NCI-H2029 (cell line): Measurements from ENCODE around the gene TOLLIP.
"Not testable (repeated sequence)": the region's sequence is repeated elsewhere in the genome, so short reads cannot be mapped to it uniquely, and the experiment has no call there.

Experiments used
- DNase-seq: peaks from one replicate; lab custom pipeline; 2025; lab: John Stamatoyannopoulos, UW

Gene TOLLIP

DNA sequence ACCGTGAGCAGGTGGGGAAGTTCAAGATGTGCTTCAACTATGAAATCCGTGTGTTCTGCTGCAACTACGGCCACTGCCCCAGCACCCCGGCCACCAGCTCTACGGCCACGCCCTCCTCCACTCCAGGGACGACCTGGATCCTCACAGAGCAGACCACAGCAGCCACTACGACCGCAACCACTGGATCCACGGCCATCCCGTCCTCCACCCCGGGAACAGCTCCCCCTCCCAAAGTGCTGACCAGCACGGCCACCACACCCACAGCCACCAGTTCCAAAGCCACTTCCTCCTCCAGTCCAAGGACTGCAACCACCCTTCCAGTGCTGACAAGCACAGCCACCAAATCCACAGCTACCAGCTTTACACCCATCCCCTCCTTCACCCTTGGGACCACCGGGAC, 63.7 kb downstream of the TOLLIP start:
- not testable (repeated sequence) for DNase-seq

DNA sequence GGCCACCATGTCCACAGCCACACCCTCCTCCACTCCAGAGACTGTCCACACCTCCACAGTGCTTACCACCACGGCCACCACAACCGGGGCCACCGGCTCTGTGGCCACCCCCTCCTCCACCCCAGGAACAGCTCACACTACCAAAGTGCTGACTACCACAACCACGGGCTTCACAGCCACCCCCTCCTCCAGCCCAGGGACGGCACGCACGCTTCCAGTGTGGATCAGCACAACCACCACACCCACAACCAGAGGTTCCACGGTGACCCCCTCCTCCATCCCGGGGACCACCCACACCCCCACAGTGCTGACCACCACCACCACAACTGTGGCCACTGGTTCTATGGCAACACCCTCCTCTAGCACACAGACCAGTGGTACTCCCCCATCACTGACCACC, 64.9 kb downstream of the TOLLIP start:
- DNase-seq, result not testable (repeated sequence)

DNA sequence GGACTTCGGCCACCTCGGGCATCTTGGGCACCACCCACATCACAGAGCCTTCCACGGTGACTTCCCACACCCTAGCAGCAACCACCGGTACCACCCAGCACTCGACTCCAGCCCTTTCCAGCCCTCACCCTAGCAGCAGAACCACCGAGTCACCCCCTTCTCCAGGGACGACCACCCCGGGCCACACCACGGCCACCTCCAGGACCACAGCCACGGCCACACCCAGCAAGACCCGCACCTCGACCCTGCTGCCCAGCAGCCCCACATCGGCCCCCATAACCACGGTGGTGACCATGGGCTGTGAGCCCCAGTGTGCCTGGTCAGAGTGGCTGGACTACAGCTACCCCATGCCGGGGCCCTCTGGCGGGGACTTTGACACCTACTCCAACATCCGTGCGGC, 65.9 kb downstream of the TOLLIP start:
- not testable (repeated sequence) for DNase-seq

DNA sequence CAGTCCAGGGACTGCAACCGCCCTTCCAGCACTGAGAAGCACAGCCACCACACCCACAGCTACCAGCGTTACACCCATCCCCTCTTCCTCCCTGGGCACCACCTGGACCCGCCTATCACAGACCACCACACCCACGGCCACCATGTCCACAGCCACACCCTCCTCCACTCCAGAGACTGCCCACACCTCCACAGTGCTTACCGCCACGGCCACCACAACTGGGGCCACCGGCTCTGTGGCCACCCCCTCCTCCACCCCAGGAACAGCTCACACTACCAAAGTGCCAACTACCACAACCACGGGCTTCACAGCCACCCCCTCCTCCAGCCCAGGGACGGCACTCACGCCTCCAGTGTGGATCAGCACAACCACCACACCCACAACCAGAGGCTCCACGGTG, 66.7 kb downstream of the TOLLIP start:
- not testable (repeated sequence) for DNase-seq

DNA sequence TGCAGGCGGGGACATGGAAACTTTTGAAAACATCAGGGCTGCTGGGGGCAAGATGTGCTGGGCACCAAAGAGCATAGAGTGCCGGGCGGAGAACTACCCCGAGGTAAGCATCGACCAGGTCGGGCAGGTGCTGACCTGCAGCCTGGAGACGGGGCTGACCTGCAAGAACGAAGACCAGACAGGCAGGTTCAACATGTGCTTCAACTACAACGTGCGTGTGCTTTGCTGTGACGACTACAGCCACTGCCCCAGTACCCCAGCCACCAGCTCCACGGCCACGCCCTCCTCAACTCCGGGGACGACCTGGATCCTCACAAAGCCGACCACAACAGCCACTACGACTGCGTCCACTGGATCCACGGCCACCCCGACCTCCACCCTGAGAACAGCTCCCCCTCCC, 67.1 kb downstream of the TOLLIP start:
- DNase-seq, result no peak

DNA sequence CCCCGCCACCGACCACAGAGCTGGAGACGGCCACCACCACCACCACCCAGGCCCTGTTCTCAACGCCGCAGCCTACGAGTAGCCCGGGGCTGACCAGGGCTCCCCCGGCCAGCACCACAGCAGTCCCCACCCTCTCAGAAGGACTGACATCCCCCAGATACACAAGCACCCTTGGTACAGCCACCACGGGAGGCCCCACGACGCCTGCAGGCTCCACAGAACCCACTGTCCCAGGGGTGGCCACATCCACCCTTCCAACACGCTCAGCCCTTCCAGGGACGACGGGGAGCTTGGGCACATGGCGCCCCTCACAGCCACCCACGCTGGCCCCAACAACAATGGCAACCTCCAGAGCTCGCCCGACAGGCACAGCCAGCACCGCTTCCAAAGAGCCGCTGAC, 67.7 kb downstream of the TOLLIP start:
- DNase-seq, result no peak

DNA sequence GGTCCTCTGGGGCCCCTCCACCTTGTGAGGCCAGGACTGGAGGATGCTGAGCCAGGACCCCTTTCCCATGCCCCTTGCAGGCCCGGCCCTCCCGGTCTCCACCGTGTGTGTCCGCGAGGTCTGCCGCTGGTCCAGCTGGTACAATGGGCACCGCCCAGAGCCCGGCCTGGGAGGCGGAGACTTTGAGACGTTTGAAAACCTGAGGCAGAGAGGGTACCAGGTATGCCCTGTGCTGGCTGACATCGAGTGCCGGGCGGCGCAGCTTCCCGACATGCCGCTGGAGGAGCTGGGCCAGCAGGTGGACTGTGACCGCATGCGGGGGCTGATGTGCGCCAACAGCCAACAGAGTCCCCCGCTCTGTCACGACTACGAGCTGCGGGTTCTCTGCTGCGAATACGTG, 68.7 kb downstream of the TOLLIP start:
- no peak for DNase-seq

DNA sequence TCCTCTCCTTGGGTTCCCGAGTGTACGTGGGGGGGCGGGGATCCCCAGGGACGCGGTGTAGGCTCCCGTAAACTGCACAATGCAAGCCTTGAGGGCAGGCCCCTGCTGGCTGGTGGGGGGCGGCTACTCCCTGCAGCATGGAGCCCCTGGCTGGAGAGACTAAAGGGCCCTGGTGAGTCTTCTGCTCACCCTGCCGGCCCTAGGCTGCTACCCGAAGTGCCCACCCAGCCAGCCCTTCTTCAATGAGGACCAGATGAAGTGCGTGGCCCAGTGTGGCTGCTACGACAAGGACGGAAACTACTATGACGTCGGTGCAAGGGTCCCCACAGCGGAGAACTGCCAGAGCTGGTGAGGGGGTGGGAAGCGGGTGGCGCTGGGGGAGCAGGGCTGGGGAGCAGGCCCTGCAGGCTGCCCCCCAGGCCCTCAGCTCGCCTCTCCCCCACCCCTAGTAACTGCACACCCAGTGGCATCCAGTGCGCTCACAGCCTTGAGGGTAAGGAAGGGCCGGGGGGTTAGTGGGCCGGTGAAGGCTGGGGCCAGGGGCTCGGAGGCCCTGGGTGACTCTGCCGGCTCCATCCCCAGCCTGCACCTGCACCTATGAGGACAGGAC, 69.7 kb downstream of the TOLLIP start:
- DNase-seq, result no peak

DNA sequence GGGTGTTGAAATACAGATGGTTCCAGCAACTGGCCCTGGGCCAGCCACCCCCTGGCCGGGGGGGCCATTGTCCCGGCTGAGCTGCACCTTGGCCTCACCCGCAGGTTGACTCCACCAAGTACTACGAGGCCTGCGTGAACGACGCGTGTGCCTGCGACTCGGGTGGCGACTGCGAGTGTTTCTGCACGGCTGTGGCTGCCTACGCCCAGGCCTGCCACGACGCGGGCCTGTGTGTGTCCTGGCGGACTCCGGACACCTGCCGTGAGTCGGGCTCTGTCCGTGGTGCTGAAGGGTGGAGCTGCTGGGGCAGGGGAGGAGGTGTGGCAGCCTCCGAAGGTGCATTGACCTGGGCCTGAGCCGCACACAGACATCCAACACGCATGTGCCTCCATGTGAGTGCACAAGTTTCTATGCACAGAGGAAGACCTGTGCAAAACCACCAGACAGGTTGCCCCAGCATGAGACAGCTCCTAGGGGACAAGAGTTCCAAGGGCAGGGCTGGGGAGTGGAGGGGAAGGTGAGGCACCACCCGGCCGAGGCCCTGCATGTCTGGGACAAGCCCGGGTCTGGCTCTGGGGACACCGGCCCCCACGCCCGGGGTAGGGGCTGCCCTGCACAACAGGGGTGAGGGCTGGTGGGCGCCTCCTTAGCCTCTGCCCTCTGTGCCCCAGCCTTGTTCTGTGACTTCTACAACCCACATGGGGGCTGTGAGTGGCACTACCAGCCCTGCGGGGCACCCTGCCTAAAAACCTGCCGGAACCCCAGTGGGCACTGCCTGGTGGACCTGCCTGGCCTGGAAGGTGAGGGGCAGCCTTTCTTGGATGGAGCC, 70.5 kb downstream of the TOLLIP start:
- no peak for DNase-seq

DNA sequence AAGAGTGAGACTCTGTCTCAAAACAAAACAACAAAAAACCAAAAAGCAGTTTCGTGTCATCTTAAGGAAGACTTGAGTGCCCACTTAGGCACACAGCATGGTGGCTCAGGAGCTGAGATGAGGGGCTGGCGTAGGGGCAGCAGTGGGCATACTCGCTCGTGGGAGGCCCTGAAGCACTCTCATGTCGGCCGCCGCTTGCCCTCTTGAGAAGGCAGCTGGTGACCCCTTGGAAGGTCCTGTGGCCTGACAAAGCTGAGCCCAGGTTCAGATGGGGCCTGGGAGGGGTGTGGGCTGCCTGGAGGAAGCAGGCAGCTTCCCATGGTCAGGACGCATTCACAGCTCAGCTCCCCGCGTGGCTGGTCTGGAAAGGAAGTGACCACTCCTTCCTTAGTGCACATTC, 71.6 kb downstream of the TOLLIP start:
- DNase-seq, result no peak

DNA sequence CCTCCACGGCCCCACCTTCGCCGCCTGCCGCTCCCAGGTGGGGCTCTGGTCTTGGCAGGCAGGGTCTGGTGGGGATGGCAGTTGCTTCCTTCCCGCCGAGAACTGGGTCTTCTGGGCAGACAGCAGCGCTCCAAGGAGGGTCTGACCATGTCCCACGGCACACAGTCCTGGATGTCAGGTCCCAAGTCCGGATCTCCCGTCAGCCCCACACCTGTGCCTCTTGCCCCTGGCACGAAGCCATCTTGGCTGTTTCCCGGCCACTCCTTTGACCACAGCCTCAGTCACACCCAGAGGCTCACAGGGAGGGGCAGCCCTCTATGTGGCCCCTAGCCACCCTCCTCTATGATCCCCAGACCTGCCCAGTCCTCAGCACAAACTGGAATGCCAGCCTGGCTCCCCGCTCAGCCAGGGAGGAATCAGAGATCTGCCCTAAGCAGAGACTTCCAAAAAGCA, 72.3 kb downstream of the TOLLIP start:
- DNase-seq, result no peak

DNA sequence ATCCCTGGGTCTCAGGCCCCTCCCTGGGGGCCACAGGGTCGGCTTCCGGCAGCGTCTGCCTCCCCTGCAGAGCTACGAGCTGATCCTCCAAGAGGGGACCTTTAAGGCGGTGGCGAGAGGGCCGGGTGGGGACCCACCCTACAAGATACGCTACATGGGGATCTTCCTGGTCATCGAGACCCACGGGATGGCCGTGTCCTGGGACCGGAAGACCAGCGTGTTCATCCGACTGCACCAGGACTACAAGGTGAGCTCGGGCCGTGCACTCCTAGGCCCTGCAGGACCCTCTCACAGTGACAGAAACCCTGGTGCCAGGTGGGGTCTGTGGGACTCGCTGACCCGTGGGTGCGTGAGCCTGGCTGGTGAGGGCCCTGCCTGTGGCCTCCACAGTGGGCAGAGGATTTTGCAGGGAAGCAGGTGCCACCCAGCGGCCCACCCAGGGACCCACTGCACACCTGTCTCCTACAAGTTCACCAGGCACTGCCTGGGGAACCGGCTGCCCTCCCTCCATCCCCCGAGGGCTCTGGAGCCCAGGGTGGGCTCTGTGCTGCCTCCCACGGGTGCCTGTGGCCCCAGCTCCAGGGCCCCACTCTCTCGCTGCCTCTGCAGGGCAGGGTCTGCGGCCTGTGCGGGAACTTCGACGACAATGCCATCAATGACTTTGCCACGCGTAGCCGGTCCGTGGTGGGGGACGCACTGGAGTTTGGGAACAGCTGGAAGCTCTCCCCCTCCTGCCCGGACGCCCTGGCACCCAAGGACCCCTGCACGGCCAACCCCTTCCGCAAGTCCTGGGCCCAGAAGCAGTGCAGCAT, 72.9 kb downstream of the TOLLIP start:
- DNase-seq, result no peak

DNA sequence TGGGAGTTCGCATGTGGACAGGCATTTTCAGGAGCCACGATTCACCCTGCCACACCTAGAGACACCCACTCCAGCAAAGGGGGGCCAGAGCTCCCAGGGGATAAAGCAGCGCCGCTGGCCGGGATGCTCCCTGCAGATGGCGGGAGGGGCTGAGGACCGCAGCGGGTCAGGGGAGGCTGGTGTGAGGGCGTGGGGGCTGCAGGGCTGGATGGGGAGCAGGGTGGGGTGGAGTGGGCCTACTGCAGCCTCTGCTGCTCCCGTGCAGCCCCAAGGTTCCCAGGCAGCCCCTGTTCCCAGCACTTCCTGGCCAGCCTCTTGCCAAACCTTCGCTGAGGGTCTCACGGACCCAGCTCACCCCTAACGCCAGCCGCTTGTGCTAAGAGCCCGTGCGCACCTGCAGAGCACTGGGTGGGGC, 73.5 kb downstream of the TOLLIP start:
- DNase-seq, result no peak

DNA sequence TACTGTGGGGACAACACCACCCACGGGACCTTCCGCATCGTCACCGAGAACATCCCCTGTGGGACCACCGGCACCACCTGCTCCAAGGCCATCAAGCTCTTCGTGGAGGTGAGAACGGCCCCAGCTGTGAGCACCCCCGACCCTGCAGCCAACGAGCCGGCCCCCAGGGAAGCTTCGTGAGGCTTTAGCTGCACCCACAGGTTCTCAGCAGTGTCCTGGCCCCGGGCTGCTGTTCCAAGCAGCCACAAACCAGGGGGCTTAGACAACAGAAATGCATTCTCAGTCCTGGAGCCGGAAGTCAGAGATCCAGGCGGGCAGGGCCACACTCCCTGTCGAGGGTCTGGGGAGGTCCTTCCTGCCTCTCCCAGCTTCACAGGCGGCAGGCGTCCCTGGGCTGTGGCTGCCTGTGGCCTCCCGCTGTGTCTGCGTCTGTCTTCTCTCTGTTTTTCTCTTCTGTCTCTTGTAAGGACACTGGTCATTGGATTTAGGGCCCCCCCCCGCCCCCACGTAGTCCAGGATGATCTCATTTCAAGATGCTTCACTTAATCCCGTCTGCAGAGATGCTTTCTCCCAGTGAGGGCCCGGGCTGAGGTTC, 74.0 kb downstream of the TOLLIP start:
- DNase-seq, result no peak

DNA sequence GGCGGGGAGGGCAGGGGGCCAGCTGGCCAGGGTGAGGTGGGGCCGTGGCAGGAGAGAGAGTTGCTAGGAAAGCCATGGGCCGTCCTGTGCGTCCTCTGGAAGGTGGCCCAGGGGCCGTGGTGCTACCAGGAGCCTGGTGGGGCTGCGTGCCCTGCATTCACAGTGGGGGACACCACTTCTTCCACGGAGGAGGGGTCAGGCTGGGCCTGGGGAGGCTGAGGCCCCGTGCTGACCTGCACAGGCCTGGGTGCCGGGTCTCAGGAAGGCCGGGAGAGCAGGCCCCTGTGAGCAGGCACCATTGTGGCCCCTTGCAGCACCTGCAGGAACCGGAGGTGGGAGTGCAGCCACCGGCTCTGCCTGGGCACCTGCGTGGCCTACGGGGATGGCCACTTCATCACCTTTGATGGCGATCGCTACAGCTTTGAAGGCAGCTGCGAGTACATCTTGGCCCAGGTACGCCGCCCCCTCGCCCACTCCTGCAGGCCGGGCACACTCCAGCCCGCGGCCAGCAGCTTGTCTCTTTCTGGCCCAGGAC, 74.6 kb downstream of the TOLLIP start:
- no peak for DNase-seq

DNA sequence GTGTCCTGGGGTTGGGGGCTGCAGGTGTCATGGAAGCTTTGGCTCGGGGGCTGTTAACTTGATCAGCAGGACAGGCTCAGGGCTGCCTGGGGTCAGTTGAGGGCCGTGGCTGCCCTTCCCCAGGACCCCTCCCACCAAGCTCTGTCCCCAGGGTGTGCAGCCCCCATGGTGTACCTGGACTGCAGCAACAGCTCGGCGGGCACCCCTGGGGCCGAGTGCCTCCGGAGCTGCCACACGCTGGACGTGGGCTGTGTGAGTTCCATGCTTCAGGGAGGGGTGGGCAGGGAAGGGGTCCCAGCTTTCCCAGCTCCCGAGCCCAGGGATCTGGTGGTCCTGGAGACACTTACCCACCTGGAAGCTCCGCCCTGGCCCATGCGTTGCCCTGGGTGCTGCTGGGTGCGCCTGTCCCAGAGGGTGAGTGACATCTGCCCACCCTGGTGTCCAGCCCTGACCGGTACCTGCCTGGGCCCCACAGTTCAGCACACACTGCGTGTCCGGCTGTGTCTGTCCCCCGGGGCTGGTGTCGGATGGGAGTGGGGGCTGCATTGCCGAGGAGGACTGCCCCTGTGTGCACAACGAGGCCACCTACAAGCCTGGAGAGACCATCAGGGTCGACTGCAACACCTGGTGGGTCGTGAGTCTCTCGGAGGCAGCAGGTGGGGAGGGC, 75.2 kb downstream of the TOLLIP start:
- DNase-seq, result no peak

DNA sequence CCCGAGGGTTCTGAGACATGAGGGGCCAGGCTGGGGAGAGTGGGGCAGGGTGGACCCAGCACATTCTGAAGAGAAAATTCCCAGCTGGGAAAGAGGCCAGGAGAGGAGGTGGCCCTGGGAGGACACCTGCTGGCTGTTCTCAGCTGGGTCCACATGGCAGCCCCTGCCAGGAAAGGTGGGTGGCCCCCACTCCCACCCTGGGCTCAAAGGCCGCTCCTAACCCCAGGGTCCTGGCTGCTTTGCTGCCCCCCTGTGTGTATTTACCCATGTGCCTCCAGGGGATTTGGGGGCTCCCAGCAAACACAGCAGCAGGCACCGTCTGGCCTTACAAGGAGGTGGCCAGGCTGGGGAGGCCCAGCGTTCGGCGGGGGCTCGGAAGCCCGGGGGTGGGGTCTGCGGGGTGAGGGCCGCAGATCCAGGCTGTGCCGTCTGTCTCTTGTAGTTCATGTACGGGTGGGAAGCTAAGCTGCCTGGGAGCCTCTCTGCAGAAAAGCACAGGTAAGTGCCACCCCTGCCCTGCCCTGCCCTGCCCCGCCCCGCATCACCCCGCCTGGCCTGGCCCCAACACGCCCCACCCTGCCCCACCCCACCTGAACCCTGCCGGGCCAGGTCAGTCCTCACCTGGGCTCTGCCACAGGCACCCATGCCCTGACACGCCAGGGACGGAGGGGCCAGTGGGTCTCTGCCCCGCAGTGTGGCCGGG, 75.9 kb downstream of the TOLLIP start:
- peak; percentile 30 for DNase-seq

DNA sequence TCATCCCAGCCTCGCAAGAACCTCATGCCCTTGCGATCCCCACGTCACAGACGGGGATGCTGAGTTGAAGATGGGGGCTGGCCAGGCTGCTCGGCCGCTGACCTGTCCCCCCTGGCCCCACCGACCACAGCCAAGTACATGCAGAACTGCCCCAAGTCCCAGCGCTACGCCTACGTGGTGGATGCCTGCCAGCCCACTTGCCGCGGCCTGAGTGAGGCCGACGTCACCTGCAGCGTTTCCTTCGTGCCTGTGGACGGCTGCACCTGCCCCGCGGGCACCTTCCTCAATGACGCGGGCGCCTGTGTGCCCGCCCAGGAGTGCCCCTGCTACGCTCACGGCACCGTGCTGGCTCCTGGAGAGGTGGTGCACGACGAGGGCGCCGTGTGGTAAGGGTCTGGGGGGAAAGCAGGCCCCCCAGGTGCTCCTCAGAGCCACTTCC, 76.5 kb downstream of the TOLLIP start:
- DNase-seq, result peak; percentile 30

DNA sequence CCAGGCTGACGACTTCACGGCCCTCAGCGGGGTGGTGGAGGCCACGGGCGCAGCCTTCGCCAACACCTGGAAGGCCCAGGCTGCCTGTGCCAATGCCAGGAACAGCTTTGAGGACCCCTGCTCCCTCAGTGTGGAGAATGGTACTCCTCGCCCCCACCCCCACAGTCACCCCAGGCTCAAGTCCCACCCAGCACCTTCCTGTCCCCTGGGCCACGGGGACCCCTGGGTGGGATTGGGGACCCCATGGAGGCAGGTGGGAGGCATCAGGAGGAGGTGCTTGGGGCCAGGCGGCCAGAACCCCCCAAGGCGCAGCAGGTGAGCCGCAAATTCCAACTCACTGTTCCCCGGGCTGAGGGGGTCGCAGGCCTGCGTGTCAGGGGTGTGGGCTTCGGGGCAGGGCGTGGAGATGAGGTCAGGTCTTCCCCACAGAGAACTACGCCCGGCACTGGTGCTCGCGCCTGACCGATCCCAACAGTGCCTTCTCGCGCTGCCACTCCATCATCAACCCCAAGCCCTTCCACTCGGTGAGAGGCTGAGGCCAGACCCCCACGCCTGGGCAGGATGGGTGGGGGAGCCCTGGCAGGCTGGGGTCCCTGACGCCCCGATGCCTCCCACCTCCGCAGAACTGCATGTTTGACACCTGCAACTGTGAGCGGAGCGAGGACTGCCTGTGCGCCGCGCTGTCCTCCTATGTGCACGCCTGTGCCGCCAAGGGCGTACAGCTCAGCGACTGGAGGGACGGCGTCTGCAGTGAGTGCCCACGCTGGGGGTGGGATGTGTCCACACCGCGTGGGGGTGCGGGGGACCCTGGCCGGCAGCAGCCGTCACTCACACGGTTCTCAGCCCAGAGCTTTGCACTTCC, 77.2 kb downstream of the TOLLIP start:
- no peak for DNase-seq
